ENCODE results near the gene TALDO1. TPM values are rescaled to one million over a fixed set of nuclear protein-coding genes. Genes with fewer than 3 reads are reported as not detected.

TALDO1 gene
- total RNA-seq, 1 experiment from 2014 or later: 446 TPM

DNA sequence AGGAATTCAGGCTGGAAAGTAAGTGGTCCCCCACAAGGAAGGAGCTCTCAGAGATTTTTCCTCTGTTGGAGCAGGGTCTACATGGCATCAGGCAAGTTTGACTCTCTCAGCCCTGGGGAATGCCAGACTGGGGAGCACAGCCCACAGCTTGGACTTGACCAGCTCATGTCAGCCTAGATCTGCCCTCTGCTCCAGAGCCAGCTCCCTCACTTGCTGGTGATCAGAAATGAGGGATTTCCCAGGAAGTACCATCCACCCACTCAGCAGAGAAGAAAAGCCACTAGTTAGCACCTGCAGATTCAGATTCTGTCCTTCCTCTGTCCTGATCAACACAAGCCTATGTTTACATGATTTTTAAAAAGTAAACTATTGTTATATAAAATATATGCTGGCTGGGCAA lies 13.0 kb downstream of the TALDO1 start:
- no peaks in the 10 kb centered on the region for H3K9me2 ChIP-seq (ENCODE audit: insufficient read depth)
- peaks cover 40% of the 10 kb centered on the region for H4K20me1 ChIP-seq (ENCODE audit: insufficient read depth)
- no peaks in the 10 kb centered on the region for H3K9me3 ChIP-seq (ENCODE audit: insufficient read depth, low read depth)
- no peaks in the 10 kb centered on the region for H3K27me3 ChIP-seq (ENCODE audit: insufficient read depth, low read depth)
- no peak overlapping the region for H2AFZ ChIP-seq
- peaks cover 19% of the 10 kb centered on the region; the same call in 1 of the 2 replicates for H3K36me3 ChIP-seq (ENCODE audit: low read depth)
- H3K4me2 ChIP-seq: no peak overlapping the region
- peak overlapping the region; percentile 90; the same call in 1 of the 2 replicates for H3K27ac ChIP-seq
- intact Hi-C loops (cut with micrococcal nuclease; ENCODE audit: unreplicated experiment): loop anchor here (5.0 kb wide), 1 partner anchor 98 kb away; no protein-coding TSS in a partner anchor
- no peak overlapping the region for H3K4me3 ChIP-seq
- H3K4me1 ChIP-seq (replicated peaks; ENCODE audit: insufficient read depth): peaks cover 30% of the 10 kb centered on the region
- TF ChIP-seq EZH2 (IDR thresholded peaks at IDR 0.05; ENCODE audit: low read depth): no peak
- TF ChIP-seq, protein P1, sequence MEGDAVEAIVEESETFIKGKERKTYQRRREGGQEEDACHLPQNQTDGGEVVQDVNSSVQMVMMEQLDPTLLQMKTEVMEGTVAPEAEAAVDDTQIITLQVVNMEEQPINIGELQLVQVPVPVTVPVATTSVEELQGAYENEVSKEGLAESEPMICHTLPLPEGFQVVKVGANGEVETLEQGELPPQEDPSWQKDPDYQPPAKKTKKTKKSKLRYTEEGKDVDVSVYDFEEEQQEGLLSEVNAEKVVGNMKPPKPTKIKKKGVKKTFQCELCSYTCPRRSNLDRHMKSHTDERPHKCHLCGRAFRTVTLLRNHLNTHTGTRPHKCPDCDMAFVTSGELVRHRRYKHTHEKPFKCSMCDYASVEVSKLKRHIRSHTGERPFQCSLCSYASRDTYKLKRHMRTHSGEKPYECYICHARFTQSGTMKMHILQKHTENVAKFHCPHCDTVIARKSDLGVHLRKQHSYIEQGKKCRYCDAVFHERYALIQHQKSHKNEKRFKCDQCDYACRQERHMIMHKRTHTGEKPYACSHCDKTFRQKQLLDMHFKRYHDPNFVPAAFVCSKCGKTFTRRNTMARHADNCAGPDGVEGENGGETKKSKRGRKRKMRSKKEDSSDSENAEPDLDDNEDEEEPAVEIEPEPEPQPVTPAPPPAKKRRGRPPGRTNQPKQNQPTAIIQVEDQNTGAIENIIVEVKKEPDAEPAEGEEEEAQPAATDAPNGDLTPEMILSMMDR (conservative IDR thresholded peaks at IDR 0.05): no peak
- DNase-seq: no peak
- H3F3A ChIP-seq (ENCODE audit: insufficient read depth, low read depth): peaks cover 77% of the 10 kb centered on the region
- peaks cover 31% of the 10 kb centered on the region for H3K79me2 ChIP-seq (ENCODE audit: low read depth)
- CTCF ChIA-PET: no interaction called here
- POLR2A ChIA-PET (ENCODE audit: unreplicated experiment): no interaction called here
- BruUV-seq (replicated peaks): no TSS peak

- Histone ChIP-seq H3K36me3 (ENCODE audit: low read depth) (peaks cover 19% of the 10 kb centered on the region; the same call in 1 of the 2 replicates), H3K9me2 (ENCODE audit: insufficient read depth) (no peaks in the 10 kb centered on the region), H3K4me2 (peak overlapping the region; percentile 69; the same call in 1 of the 2 replicates), H2AFZ (no peak overlapping the region), H4K20me1 (ENCODE audit: insufficient read depth) (peaks cover 31% of the 10 kb centered on the region), H3K4me1 (replicated peaks; ENCODE audit: insufficient read depth) (peaks cover 30% of the 10 kb centered on the region), H3K9me3 (ENCODE audit: insufficient read depth, low read depth) (no peaks in the 10 kb centered on the region), H3F3A (ENCODE audit: insufficient read depth, low read depth) (peaks cover 90% of the 10 kb centered on the region), H3K79me2 (ENCODE audit: low read depth) (peaks cover 17% of the 10 kb centered on the region), H3K4me3 (no peak overlapping the region), H3K27ac (peak overlapping the region; percentile 90), H3K27me3 (ENCODE audit: insufficient read depth, low read depth) (no peaks in the 10 kb centered on the region)
- CTCF ChIA-PET: no interaction called here
- TF ChIP-seq, protein P1 (conservative IDR thresholded peaks at IDR 0.05): no peak
- TF ChIP-seq EZH2 (IDR thresholded peaks at IDR 0.05; ENCODE audit: low read depth): no peak
- intact Hi-C loops (cut with micrococcal nuclease; ENCODE audit: unreplicated experiment): loop anchor here (1.0 to 5.0 kb wide), 3 partner anchors 33 to 99 kb away; no protein-coding TSS in a partner anchor
- no TSS peak for BruUV-seq (replicated peaks)
- DNase-seq: no peak
- POLR2A ChIA-PET (ENCODE audit: unreplicated experiment): no interaction called here
Measured at GRCh38 chr11:761526-762108, 14.4 kb downstream of the TALDO1 start.

GRCh38 chr11:762421-763072 lies 15.3 kb downstream of the TALDO1 start:
- H3K9me3 ChIP-seq (ENCODE audit: insufficient read depth, low read depth): no peaks in the 10 kb centered on the region
- intact Hi-C loops (cut with micrococcal nuclease; ENCODE audit: unreplicated experiment): loop anchor here (1.0 to 5.0 kb wide), 3 partner anchors 34 to 100 kb away; no protein-coding TSS in a partner anchor
- no peak overlapping the region for H2AFZ ChIP-seq
- ChIA-PET CTCF (interaction anchor here (1.3 kb wide), 1 partner anchor 35 kb away, joined by 7 read pairs; no protein-coding TSS in a partner anchor), POLR2A (ENCODE audit: unreplicated experiment) (interaction anchor here (0.6 to 1.0 kb wide), 2 partner anchors 36 to 55 kb away, joined by 4 to 7 read pairs; no protein-coding TSS in a partner anchor)
- peaks cover 30% of the 10 kb centered on the region for H3K4me1 ChIP-seq (replicated peaks; ENCODE audit: insufficient read depth)
- peak overlapping the region; percentile 69 for H3K4me2 ChIP-seq
- H3K79me2 ChIP-seq (ENCODE audit: low read depth): peaks cover 8% of the 10 kb centered on the region
- H3K36me3 ChIP-seq (ENCODE audit: low read depth): peaks cover 13% of the 10 kb centered on the region; the same call in 1 of the 2 replicates
- no peak for TF ChIP-seq EZH2 (IDR thresholded peaks at IDR 0.05; ENCODE audit: low read depth)
- TF ChIP-seq, protein P1 (conservative IDR thresholded peaks at IDR 0.05): peak; percentile 50; the same call in 1 of the 2 replicates
- BruUV-seq (replicated peaks): TSS peak; percentile 51
- peaks cover 21% of the 10 kb centered on the region for H4K20me1 ChIP-seq (ENCODE audit: insufficient read depth)
- peak overlapping the region; percentile 90 for H3K27ac ChIP-seq
- DNase-seq: peak; percentile 83 to 93
- H3F3A ChIP-seq (ENCODE audit: insufficient read depth, low read depth): peaks cover 88% of the 10 kb centered on the region
- H3K4me3 ChIP-seq: peak overlapping the region; percentile 28; the same call in 1 of the 2 replicates
- H3K9me2 ChIP-seq (ENCODE audit: insufficient read depth): no peaks in the 10 kb centered on the region
- no peaks in the 10 kb centered on the region for H3K27me3 ChIP-seq (ENCODE audit: insufficient read depth, low read depth)

Data from PC-9 (cell line).